ENCODE data around the gene USP53. TPM values are rescaled to one million over a fixed set of nuclear protein-coding genes. Genes with fewer than 3 reads are reported as not detected.

The USP53 gene
- 100 to 1,000 TPM; 162 to 204 (median 167) TPM for total RNA-seq

DNA sequence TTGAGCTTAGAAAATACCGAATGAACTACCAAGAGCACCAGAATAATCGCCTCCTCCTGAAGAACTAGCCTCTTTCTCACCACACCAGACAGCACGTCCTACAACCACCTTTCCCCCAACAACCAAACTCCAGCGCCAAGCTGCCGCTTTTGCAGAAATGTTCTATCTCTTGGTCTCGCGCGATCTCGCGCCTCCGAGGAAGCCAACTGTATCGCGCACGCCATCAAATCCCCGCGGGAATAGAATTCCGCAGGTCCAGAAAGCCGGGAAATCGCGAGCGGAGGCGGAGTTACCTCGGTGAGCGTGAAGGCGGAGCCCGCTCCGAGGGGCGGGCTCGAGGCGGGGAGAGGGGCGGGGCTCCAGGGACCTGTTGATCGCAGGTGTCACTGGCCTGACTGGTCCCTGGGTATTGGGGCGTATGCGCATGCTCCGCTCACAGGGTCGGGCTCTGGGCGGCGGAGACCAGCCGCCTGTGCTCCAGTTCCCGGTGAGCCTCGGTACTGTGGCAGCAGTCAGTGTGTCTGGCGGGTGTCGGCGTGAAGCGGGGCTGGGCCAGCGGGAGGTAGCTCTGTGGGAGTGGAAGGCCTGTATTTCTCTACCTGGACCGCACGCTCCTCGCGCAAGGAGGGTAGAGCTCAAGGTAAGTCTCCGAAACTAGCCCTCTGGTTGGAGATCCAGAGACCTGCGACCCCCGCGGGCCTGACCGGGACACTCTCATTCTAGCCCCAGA, at the start of gene USP53:
TSS of gene USP53 (plus strand) at position 480 of the 730 bp plus-strand sequence. CDS start 27,047 bp downstream, outside the sequence.
- TF ChIP-seq, protein P1, sequence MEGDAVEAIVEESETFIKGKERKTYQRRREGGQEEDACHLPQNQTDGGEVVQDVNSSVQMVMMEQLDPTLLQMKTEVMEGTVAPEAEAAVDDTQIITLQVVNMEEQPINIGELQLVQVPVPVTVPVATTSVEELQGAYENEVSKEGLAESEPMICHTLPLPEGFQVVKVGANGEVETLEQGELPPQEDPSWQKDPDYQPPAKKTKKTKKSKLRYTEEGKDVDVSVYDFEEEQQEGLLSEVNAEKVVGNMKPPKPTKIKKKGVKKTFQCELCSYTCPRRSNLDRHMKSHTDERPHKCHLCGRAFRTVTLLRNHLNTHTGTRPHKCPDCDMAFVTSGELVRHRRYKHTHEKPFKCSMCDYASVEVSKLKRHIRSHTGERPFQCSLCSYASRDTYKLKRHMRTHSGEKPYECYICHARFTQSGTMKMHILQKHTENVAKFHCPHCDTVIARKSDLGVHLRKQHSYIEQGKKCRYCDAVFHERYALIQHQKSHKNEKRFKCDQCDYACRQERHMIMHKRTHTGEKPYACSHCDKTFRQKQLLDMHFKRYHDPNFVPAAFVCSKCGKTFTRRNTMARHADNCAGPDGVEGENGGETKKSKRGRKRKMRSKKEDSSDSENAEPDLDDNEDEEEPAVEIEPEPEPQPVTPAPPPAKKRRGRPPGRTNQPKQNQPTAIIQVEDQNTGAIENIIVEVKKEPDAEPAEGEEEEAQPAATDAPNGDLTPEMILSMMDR (IDR thresholded peaks at IDR 0.05; ENCODE audit: low read depth): no peak

DNA sequence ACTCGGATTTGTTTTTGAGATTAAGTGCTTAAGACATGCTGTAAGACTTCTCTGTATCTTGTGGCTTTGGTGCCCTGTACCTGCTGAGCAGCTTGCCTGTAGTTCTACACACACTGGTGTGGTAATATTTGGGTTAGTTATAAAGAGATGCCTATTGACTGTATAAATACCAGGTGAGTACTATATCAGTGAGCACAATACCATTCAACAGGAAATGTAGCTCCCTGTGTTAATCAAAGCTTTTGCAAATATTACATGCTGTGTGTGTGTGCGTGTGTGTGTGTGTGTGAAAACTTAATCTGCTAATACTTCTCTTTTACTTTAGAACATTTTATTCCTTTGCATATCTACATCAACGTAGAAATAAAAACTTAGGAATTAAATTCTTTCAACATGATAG, 46.7 kb upstream of the USP53 start:
- TF ChIP-seq, protein P1 (IDR thresholded peaks at IDR 0.05; ENCODE audit: low read depth): no peak

DNA sequence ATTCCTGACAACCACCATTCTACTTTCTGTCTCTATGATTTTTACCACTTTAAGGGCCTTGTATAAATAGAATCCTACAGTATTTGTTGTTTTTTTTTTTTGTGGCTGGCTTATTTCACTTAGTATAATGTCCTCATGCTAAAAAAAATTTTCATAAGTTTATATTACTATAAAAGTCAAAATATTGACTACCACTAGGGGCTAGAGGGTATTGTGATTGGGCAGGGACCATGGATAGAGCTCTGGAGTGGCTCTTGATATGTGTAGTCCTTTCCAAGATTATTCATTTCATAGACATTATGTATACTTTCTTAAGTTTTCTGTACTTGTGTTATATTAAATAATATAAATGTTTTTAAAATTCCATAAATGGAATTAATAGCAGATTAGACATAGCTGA, 42.3 kb upstream of the USP53 start:
- TF ChIP-seq, protein P1 (IDR thresholded peaks at IDR 0.05; ENCODE audit: low read depth): no peak

DNA sequence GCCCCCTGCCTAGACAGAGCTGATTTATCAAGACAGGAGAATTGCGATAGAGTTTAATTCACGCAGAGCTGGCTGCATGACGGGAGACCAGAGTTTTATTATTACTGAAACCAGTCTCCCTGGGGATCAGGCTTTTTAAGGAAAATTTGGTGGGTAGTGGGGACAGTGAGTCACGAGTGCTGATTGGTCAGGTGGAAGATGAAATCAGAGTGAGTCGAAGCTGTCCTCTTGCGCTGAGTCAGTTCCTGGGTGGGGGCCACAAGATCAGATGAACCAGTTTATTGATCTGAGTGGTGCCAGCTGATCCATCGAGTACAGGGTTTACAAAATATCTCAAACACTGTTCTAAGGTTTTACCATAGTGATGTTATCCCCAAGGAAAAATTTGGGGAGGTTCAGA, 40.3 kb upstream of the USP53 start:
- TF ChIP-seq, protein P1 (IDR thresholded peaks at IDR 0.05; ENCODE audit: low read depth): no peak

DNA sequence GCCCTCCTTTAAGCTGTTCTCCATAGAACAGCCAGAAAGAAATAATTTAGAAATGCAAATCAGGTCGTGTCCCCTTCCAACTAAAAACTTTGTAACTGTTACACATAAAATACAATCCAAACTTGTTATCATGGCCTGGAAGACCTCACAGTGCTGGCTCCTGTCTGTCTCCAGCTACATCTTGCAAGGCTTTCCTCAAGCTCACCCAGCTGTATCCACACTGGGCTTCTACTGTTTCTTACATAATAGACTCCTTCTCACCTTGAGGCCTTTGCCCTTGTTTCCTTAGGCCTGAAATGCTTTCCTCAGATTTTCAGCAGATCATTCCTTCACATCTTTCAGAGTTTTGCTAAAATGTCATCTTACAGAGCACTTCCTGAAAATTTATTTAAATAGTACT, 33.5 kb upstream of the USP53 start:
- TF ChIP-seq, protein P1 (IDR thresholded peaks at IDR 0.05; ENCODE audit: low read depth): no peak

DNA sequence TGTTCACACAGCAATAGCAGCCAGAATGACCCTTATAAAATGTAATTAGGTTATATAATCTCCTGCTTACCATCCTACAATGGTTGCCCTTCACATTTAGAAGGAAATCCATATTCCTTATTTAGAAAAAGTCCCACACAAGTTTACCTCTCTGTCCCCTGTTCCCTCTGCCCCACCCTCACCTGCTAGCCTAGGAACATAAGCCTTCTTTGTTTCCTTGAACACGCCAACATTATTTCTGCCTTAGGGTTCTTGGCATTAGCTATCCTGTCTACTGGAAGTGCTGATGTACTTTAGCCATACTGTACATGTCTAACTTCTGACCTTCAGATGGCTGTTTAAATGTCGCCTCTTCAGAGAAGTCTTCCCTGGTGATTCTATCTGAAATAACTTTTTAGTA, 28.4 kb upstream of the USP53 start:
- TF ChIP-seq, protein P1 (IDR thresholded peaks at IDR 0.05; ENCODE audit: low read depth): no peak

DNA sequence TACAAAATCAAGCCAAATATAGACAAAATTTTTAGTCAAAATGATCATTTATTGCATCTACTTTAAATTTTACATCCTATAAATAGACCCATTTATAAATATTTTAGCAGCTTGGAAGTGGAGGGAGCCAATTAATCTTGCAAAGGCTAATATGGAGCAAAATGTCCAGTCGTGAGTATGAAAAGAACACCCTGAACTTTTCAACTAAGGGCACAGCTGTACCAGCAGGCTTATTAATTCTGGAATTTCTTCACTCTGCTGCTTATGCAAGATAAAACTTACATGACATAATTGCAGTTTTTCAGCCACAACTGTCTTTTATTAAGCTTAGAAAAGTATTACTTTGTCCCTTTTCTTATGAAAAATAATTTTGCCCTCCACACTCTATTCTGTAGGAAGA, 22.9 kb upstream of the USP53 start:
- TF ChIP-seq, protein P1 (IDR thresholded peaks at IDR 0.05; ENCODE audit: low read depth): no peak
